Stimulated activated CD4-positive, alpha-beta T cell treated with anti-CD3 and anti-CD28 coated beads, Interleukin-4, amount 100 ng/mL, for 48 hours (primary cell): ENCODE data around the gene KLHL20.
"Not testable (repeated sequence)": the region's sequence is repeated elsewhere in the genome, so short reads cannot be mapped to it uniquely, and the experiment has no call there.

Experiments
- DNase-seq, 2 donors: peaks; one replicate each; pipeline ENCODE4 v3.0.0-alpha.2; 2020; ENCODE audit warnings: low read depth in 2 of 2

The KLHL20 gene

GRCh38 chr1:173714759-173715537 is at the start of gene KLHL20:
KLHL20 (plus strand) TSS chr1:173714981; CDS start chr1:173716044, 1,063 bp downstream.
- peak; percentile 66 to 78 for DNase-seq

GRCh38 chr1:173666646-173667045 is 48.1 kb upstream of the KLHL20 start:
- DNase-seq: no peak

GRCh38 chr1:173669491-173669941 is 45.3 kb upstream of the KLHL20 start, which contains the start of gene ANKRD45:
ANKRD45 (minus strand) TSS chr1:173669851; CDS start chr1:173659418, 10,433 bp downstream.
- DNase-seq: no peak

- DNase-seq: not testable (repeated sequence)
Observed at GRCh38 chr1:173674496-173674895, 40.3 kb upstream of the KLHL20 start.

GRCh38 chr1:173680152-173680551 is 34.6 kb upstream of the KLHL20 start:
- not testable (repeated sequence) for DNase-seq

GRCh38 chr1:173682184-173682583 is 32.6 kb upstream of the KLHL20 start:
- no peak for DNase-seq

GRCh38 chr1:173683838-173684237 is 30.9 kb upstream of the KLHL20 start:
- DNase-seq: not testable (repeated sequence)

- not testable (repeated sequence) for DNase-seq
Observed at GRCh38 chr1:173685121-173685520, 29.7 kb upstream of the KLHL20 start.

GRCh38 chr1:173688300-173688699 is 26.5 kb upstream of the KLHL20 start:
- no peak for DNase-seq

GRCh38 chr1:173693238-173693637 is 21.5 kb upstream of the KLHL20 start:
- no peak for DNase-seq

GRCh38 chr1:173701299-173701698 is 13.5 kb upstream of the KLHL20 start:
- not testable (repeated sequence) for DNase-seq

- DNase-seq: no peak
Observed at GRCh38 chr1:173702736-173703135, 12.0 kb upstream of the KLHL20 start.

- DNase-seq: no peak
Observed at GRCh38 chr1:173705117-173705516, 9.7 kb upstream of the KLHL20 start.

- DNase-seq: no peak
Observed at GRCh38 chr1:173708787-173709186, 6.0 kb upstream of the KLHL20 start.

- no peak for DNase-seq
Observed at GRCh38 chr1:173714441-173714758, 381 bp upstream of the KLHL20 start.

GRCh38 chr1:173715538-173715844 is 710 bp downstream of the KLHL20 start:
- DNase-seq: no peak

- no peak for DNase-seq
Observed at GRCh38 chr1:173717238-173717637, 2.5 kb downstream of the KLHL20 start.

- DNase-seq: not testable (repeated sequence)
Observed at GRCh38 chr1:173731331-173731730, 16.6 kb downstream of the KLHL20 start.

GRCh38 chr1:173733912-173734311 is 19.1 kb downstream of the KLHL20 start:
- DNase-seq: no peak

GRCh38 chr1:173736104-173736503 is 21.3 kb downstream of the KLHL20 start:
- DNase-seq: not testable (repeated sequence)

GRCh38 chr1:173742203-173742886 is 27.6 kb downstream of the KLHL20 start:
- DNase-seq: no peak

GRCh38 chr1:173744651-173745050 is 29.9 kb downstream of the KLHL20 start:
- DNase-seq: no peak

- no peak for DNase-seq
Observed at GRCh38 chr1:173749137-173749536, 34.4 kb downstream of the KLHL20 start.
